Heart left ventricle (tissue), 16 donors: ENCODE measurements around the gene VWA2. TPM values are rescaled to one million over a fixed set of nuclear protein-coding genes. Genes with fewer than 3 reads are reported as not detected.
A peak's percentile ranks its signal among the peaks of the same experiment; 100 is the strongest.

Experiments used
- ATAC-seq, 4 donors: fragments of 200-7000 bp; cut with Tn5 transposase; one replicate each; pipeline ENCODE4 v1.9.1; 2020 to 2022; ENCODE audit warnings: moderate library complexity in 4 of 4, mild to moderate bottlenecking in 3 of 4, moderate number of reproducible peaks in 1 of 4
- DNase-seq, 5 donors: peaks; one replicate each; pipeline ENCODE4 v3.0.0-alpha.2; 2020
- H3K27ac ChIP-seq, 12 donors: fragments of 200-600 bp; sonication (generic) in 4 of 12; one replicate each; pipeline versions ENCODE4 v1.5.0 to v1.8.0; 2016 to 2022; ENCODE audit warnings: mild to moderate bottlenecking in 2 of 12
- H3K27me3 ChIP-seq, 9 donors: fragments of 200-600 bp; sonication (generic) in 2 of 9; one replicate each; pipeline versions ENCODE4 v1.5.1 to v1.8.0; 2016 to 2022; ENCODE audit warnings: mild to moderate bottlenecking in 3 of 9
- H3K36me3 ChIP-seq, 9 donors: fragments of 200-600 bp; sonication (generic) in 2 of 9; one replicate each; pipeline versions ENCODE4 v1.5.0 to v1.8.0; 2018 to 2022; ENCODE audit warnings: mild to moderate bottlenecking in 2 of 9
- H3K4me1 ChIP-seq, 12 donors: fragments of 200-600 bp; sonication (generic) in 4 of 12; one replicate each; pipeline versions ENCODE4 v1.5.0 to v1.8.0; 2016 to 2022; ENCODE audit warnings: mild to moderate bottlenecking in 3 of 12
- H3K4me3 ChIP-seq, 12 donors: fragments of 200-600 bp; sonication (generic) in 4 of 12; one replicate each; pipeline versions ENCODE4 v1.5.0 to v1.8.0; 2017 to 2022; ENCODE audit warnings: mild to moderate bottlenecking in 9 of 12, moderate library complexity in 4 of 12
- H3K9me3 ChIP-seq, 12 donors: fragments of 200-600 bp; sonication (generic) in 4 of 12; one replicate each; pipeline versions ENCODE4 v1.5.0 to v1.8.0; 2016 to 2022; ENCODE audit warnings: mild to moderate bottlenecking in 1 of 12
- POLR2A ChIP-seq, 2 donors: fragments of 450-650 bp; IDR thresholded peaks; one replicate each; pipeline ENCODE4 v1.6.1; 2017; ENCODE audit warnings: antibody characterized with exemption in 2 of 2, mild to moderate bottlenecking in 2 of 2, moderate library complexity in 2 of 2
- WGBS, 4 donors: extraction: QIAGEN DNeasy Blood & Tissue Kit in 2 of 4; methylation state at CpG; one replicate each; pipeline versions ENCODE4 v1.1.5 to v1.1.7; 2013 to 2018; 5-methylcytosine and 5-hydroxymethylcytosine counted together
- intact Hi-C, 10 donors: fragments of 100-400 bp; cut with DNase I; formaldehyde crosslinking; loops; one replicate each; pipeline versions ENCODE4 v1.11.1 to v1.14.2; 2022
- polyA plus RNA-seq, 2 donors: library from polyadenylated mRNA; stranded (reverse); fragments of 200-250 nt; gene quantifications; one replicate each; pipeline ENCODE4 v1.2.3, GENCODE V29; 2013
- total RNA-seq, 9 donors: library from RNA; depleted of rRNA in 2 of 9; stranded (reverse); fragments of >200 nt in 2 of 9; fragmentation: NEBNext Ultra II Directional in 3 of 9; extraction: Animal tissue kit (Norgen Biotek cat#: 25700) in 3 of 9; gene quantifications; one replicate each; pipeline versions ENCODE4 v1.1.0 to v1.2.4, GENCODE V29; 2016 to 2023
- TF ChIP-seq, protein P1 (sequence below), 12 donors: fragments of 200-600 bp; sonication (generic) in 4 of 12; IDR thresholded peaks; one replicate each; pipeline versions ENCODE4 v1.5.0 to v1.8.0; 2018 to 2022; ENCODE audit warnings: antibody characterized with exemption in 12 of 12, mild to moderate bottlenecking in 5 of 12
- donor health status: ischemic (EF 13 %, LVEDD 7.1; RV severe dilation, severe dysfunction).
- donor health status: healthy with polysubstance abuse.
- donor health status: DM: no; HTN: yes; CAD: no.
- donor health status: DM: no; HTN: no; CAD: no.
- donor health status: ischemic (EF 25% LVEDD 6.9; RV normal size, moderate dysfunction).
- donor health status: ischemic (EF 25% LVEDD 5.7; RV mildly dilated, moderate dysfunction).
- donor health status: healthy.
- donor health status: DM: yes; HTN: yes; CAD: no.
- donor health status: ischemic (EF 35%, LVEDD 5.7; RV mildly dilated, moderate dysfunction).
- donor health status: nonischemic (EF 11% LVEDD 7.7; RV severe dilation, severe dysfunction).
- donor health status: DM: yes; HTN: yes; CAD: no.
- donor health status: PGD.
- donor health status: ischemic (EF 29% LVEDD 5.4; RV normal size, mild dysfunction).
- donor health status: nonischemic (EF 23%, LVEDD 6.1; RV moderate dilation, normal function).

VWA2 gene
- total and polyA plus RNA-seq, 11 donors: 0.03 to 0.41 TPM; not detected in 9

DNA sequence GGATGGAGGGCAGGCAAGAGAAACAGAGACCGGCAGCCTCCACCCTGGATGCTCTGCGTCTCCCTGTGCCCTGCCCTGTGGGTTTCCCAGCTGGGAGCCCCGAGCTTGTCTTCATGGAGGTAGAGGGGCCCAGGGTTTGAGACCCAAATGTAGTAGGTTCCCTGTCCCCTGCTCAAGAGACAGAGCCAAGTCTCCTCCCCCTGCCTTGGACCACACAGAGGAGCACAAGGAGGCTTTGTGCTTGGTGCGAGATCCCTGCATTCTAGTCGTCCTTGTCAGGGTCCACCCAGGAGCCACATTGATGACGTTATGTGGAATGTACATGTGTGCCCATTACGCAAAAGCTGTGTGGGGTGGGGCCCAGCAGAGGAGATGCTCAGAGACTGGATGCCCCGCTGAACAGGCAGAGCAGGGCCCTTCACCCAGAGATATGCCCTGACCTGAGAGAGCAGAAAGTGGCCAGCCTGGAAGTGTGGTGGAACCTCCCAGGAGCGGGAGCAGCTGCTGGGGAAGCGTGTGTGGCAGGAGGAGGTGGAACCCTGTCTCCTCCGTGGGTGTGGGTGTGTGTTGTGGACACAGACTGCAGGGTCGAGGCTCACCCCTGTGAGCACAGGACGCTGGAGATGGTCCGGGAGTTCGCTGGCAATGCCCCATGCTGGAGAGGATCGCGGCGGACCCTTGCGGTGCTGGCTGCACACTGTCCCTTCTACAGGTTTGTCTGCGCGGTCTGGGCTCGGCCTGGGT is 39.3 kb downstream of the VWA2 start:
- intact Hi-C loops: no loop called here
- peak in 1 of 5 donors; percentile 49 for DNase-seq
- Histone ChIP-seq H3K36me3 (no peaks in the 10 kb centered on the region), H3K4me1 (no peaks in the 10 kb centered on the region), H3K4me3 (no peak overlapping the region), H3K27ac (no peak overlapping the region), H3K9me3 (no peaks in the 10 kb centered on the region), H3K27me3 (no peaks in the 10 kb centered on the region)
- ATAC-seq: peak in 1 of 4 donors; percentile 12
- WGBS, 4 donors: 80 to 89% (median 87%) methylated on average over 13 to 22 of the region's 22 CpGs
- no peak for TF ChIP-seq POLR2A (IDR thresholded peaks at IDR 0.05)
- TF ChIP-seq, protein P1, sequence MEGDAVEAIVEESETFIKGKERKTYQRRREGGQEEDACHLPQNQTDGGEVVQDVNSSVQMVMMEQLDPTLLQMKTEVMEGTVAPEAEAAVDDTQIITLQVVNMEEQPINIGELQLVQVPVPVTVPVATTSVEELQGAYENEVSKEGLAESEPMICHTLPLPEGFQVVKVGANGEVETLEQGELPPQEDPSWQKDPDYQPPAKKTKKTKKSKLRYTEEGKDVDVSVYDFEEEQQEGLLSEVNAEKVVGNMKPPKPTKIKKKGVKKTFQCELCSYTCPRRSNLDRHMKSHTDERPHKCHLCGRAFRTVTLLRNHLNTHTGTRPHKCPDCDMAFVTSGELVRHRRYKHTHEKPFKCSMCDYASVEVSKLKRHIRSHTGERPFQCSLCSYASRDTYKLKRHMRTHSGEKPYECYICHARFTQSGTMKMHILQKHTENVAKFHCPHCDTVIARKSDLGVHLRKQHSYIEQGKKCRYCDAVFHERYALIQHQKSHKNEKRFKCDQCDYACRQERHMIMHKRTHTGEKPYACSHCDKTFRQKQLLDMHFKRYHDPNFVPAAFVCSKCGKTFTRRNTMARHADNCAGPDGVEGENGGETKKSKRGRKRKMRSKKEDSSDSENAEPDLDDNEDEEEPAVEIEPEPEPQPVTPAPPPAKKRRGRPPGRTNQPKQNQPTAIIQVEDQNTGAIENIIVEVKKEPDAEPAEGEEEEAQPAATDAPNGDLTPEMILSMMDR (IDR thresholded peaks at IDR 0.05): no peak

DNA sequence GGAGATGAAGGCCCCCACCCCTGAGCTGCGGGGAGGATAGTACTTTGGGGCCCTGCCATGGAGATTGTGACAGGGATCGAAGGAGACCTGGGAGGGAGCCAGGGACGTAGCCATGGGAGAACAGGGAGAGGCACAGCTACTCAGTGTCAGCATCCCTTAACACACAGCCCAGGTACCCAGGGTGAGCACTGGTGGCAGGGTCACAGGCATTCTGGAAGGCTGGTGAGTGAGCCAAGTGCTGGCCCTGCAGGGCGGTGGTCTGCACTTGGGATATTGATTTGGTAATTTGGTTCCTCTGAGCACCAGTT is 39.8 kb downstream of the VWA2 start:
- no peaks in the 10 kb centered on the region for H3K27me3 ChIP-seq
- H3K36me3 ChIP-seq: no peaks in the 10 kb centered on the region
- H3K9me3 ChIP-seq: no peaks in the 10 kb centered on the region
- intact Hi-C loops: no loop called here
- peaks cover 0 to 2% (median 0%) of the 10 kb centered on the region in 12 donors for H3K4me1 ChIP-seq
- DNase-seq: peak in 1 of 5 donors; percentile 32
- WGBS, 4 donors: 79 to 91% (median 83%) methylated on average over 3 to 4 of the region's 4 CpGs
- H3K27ac ChIP-seq: no peak overlapping the region
- TF ChIP-seq POLR2A (IDR thresholded peaks at IDR 0.05): no peak
- TF ChIP-seq, protein P1 (IDR thresholded peaks at IDR 0.05): no peak
- no peak overlapping the region for H3K4me3 ChIP-seq
- ATAC-seq: peak in 1 of 4 donors; percentile 9

DNA sequence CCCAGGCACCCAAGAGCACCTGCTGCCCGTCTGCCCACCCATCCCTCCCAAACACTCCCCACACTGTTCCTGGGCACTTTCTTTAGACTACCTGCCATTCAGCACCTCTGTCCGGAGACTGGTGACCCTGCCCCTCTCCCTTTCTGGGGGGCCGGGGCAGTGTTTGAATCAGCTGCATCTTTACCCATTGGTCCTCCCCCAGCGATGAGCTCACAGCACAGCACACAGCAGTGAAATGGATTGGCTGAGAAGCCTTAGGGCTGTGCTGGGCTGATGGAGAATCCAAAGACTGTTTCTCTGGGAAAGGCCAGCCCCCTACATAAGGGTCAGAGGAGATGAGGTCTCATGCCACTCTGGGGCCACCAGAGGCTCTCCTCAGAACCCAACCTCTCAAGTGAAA is 40.2 kb downstream of the VWA2 start:
- Histone ChIP-seq H3K4me3 (no peak overlapping the region), H3K9me3 (no peaks in the 10 kb centered on the region), H3K27me3 (no peaks in the 10 kb centered on the region), H3K4me1 (peaks cover 0 to 7% (median 0%) of the 10 kb centered on the region in 12 donors), H3K27ac (no peak overlapping the region), H3K36me3 (no peaks in the 10 kb centered on the region)
- intact Hi-C loops: no loop called here
- no peak for ATAC-seq
- DNase-seq: peak in 1 of 5 donors; percentile 10
- 89 to 93% (median 91%) methylated on average over 4 of the region's 4 CpGs for WGBS, 4 donors
- no peak for TF ChIP-seq POLR2A (IDR thresholded peaks at IDR 0.05)
- TF ChIP-seq, protein P1 (IDR thresholded peaks at IDR 0.05): no peak

DNA sequence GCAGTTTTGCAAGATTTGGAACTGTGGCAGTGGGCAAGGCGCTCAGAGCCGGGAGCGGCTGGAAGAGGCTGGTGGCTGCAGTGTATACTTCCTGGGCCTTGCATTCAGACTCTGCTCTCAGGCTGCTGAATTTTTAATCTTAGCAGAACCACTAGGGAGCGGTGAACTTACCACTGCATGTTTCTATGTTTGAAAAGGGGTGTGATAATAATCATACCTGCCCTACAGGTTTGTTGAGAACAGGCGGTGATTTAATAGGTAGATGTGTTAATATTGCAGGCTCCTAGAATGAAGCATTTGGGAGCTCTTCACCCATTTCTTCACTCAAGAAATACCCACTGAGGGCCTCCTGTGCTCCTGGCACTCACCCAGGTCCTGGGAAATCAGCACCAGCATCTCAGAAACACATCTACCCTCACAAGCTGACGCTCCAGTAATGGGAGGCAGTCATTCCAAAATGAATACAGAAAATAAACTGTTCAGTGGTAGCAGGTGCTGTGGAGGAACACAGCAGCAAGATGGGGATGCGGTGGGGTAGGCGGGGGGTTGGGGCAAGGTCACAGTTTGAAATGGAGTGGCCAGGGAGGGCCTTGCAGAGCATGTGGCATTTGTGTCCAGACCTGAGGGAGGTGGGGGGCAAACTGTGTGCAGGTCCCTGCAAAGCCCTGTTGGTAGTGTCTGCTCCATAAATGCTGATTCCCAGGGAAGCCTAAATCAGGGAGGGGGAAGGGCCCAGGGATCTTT is 41.0 kb downstream of the VWA2 start:
- H3K27ac ChIP-seq: no peak overlapping the region
- intact Hi-C loops: no loop called here
- no peaks in the 10 kb centered on the region for H3K27me3 ChIP-seq
- TF ChIP-seq, protein P1 (IDR thresholded peaks at IDR 0.05): no peak
- TF ChIP-seq POLR2A (IDR thresholded peaks at IDR 0.05): no peak
- ATAC-seq: no peak
- H3K9me3 ChIP-seq: no peaks in the 10 kb centered on the region
- 89 to 91% (median 90%) methylated on average over 8 of the region's 8 CpGs for WGBS, 4 donors
- peak in 1 of 5 donors; percentile 12 for DNase-seq
- no peak overlapping the region for H3K4me3 ChIP-seq
- peaks cover 0 to 12% (median 0%) of the 10 kb centered on the region in 12 donors for H3K4me1 ChIP-seq
- H3K36me3 ChIP-seq: no peaks in the 10 kb centered on the region
